NAMALWA (cell line): ENCODE measurements around the gene SPOCK1.

Source experiments
- DNase-seq: peaks from one replicate; pipeline ENCODE4 v3.0.0-alpha.2; 2015; ENCODE audit warnings: low spot score

Gene SPOCK1

DNA sequence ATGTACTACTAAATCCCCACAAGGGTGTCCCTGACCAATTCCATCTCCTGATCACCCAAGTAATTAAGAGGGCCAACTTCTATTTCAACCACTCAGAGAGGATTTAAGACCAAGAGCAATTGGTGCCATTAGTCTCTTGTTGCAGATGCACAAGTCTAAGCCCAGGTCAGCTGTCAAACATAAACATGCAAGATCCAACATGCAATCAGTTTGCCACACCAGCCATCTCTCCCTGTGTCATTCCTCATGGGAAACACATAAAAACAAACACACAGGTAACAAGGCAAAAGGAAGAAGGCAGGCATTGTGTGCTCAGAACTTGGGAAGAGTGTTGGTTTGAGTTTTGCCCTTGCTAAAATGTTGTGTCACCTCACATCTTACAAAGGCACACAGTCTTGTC lies 139.2 kb downstream of the SPOCK1 start:
- no peak for DNase-seq

DNA sequence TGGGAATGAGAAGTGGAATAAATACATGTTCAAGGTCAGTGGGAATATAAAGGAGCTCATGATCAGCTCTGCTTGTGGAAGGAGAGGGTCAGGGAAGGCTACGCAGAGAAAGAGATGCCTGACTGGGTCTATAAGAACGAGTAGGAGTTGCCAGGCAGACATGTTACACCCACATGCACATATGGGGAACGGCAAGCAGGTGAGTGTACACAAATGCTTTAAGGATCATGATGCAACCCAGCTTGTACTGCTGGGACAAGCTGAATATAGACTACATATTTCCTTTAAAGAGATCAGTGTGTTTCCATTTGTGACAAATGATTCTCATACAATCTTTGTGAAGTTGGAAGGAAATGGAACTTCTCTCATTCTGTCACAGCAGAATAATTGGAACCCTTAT lies 141.7 kb downstream of the SPOCK1 start:
- no peak for DNase-seq

DNA sequence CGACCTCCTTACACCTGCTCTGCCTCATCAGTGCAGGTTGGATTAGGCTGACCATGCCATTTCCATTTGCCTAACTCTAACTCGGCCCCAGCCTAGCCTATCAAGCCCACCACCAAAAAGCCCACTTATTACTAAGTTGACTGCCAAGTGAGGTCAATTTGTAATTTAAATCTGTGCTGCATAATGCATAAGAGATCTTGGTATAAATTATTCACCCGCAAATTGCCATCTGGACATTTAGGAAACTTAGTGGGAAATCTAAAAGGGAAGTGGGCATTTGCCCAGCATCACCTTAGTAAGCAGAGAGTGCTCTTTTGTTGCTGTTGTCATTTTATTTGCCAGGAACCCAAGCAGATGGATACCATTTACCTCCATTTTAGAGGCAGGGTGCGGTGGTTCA lies 143.0 kb downstream of the SPOCK1 start:
- DNase-seq, result no peak

DNA sequence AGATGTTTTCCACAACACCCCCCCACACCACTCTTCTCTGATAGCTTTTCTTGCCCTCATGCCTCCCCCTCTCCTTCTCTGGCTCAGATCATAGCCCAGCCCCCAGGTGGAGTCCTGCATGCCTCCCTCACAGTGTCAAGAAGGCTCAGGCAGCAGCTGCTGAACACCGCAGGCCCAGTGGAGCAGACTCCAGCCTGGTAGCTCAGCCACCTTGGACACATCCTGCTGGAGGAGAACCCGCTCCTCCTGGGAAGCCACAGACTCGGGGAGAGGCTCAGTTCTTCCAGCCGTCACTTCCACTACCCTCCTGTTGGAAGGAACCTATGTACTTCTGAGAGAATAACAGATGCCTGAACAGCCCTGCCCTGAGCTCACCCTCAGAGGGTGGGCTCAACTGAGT lies 143.4 kb downstream of the SPOCK1 start:
- DNase-seq, result no peak

DNA sequence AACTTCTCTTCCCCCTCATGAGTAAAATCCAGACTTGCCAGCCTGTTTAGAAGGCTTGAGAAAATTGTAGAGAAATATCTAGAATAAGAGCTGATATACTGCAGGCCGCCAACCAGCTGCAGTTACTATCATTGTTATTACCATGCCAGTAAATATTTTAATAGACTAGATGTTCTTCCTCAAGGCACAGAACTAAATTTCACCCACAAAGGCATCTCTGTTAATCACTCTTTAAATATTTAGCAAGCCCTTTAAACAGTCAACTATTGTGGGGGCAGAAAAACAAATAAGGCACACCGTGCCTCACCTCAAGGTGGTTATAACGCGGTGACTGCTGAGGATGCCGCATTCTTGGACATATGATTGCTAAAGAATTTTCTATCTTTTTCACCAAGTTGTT lies 147.0 kb downstream of the SPOCK1 start:
- no peak for DNase-seq

DNA sequence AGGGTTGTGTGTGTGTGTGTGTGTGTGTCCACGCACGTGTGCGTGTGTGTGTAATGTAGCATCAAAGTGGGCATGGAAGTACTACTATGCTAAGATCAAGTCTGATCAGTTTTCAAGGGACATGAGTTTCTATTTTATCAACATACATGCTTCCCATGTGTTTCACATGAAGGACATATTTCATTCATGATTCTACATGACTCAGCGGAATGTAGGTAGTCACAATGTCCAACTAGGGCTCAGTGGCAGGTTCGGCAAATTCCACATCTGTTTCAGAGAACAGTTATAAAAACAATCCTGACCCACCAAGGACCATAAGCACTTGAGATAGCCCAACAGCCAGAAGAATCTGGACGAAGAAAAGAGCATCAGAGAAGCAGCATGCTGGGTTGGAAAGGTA lies 148.3 kb downstream of the SPOCK1 start:
- DNase-seq, result no peak

DNA sequence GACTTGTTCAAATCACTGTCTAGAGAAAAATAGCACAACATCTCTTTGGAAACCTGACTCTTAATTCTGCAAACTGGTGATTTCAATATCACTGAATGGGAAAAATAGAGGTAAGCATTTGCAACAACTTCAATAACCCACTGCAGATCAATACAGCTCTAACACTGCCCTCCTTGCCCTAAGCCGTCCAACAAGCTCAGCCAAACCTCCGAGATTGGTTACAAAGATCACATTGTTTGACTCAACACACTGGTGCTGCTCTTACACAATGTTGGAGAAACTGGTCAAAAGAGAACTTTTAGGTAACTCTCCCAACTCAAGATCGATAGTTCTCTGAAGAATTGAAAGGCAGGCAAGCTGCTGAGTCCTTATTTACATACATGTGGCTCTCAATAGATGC lies 150.4 kb downstream of the SPOCK1 start:
- DNase-seq, result no peak

DNA sequence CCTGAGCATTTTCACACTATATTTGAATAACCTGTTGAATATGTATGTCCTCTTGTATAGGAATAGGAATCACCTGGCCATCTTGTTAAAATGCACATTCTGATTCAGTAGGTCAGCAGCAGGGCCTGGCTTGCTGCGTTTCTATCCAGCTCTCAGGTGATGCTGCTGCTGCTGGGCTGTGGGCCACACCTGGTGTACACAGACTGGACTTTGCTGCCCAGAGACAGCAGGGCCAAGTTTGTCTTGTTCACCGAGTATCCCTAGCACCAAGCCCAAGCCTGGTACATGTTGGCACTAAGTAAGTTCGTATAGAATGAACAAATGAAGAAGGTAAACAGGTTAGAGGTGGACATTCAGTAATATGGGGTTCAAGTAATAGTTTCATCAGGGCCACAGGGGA lies 151.3 kb downstream of the SPOCK1 start:
- DNase-seq, result no peak

DNA sequence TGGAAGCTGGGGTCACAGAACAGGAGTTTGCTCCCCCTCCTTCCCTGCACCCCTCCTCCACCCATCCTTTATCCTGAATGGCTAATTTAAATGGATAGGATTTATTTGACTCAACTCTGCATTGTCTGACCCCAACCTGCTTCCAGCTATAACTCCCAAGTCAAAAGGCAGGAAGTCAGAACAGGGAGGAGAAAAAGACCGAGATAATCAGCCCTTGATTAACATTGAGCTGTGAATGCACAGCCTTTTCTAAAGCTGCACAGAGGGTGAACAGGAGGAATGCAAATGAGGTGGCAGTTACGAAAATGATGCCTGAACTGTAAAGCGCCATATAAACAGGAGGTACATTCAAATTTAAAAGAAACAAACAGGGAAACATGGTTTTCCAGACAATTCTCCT lies 152.8 kb downstream of the SPOCK1 start:
- no peak for DNase-seq

DNA sequence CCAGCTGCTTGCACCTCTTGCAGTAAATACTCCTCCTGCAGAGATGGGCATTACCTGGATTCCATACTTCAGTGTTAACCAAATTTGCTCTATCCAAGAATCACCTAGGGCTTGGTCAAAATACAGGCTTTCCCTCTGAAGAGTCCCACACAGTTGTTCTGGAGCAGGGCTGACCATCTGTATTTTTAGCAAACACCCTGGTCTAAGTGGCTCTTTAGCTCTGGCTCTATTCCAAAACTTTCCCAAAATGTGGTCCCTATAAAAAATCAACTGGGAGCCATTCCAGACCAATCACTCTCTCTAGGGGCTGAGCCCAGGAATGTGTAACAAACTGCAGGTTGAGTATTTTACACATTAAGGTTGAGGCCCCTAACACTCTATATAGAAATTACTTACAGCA lies 153.7 kb downstream of the SPOCK1 start:
- no peak for DNase-seq

DNA sequence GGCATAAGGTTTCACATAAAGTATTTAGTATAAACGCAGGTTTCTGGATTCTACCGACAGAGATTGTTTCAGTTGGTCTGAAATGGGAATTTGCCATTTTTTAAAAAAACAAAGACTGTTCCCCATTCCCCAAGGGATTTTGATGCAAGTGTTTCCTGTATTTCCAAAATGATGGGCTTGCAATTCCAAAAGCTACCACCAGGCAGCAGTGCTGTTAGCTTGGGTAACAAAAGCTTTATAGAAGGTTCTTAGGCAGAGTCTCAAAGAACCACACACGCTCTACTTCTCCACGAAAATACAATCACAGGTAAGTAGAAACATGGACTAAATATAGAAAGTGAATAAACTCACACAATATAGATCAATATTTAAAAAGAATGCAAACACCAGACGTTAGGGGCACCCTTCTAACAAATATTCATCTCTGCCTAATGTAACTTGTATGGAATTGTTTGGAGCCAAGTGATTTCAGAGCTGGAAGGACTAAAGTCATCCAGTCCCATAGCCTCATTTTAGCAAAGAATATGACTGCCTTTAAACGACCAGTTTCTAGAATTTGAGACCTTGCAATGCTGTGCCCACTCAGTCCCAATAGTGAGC lies 154.3 kb downstream of the SPOCK1 start:
- DNase-seq, result peak; percentile 56

DNA sequence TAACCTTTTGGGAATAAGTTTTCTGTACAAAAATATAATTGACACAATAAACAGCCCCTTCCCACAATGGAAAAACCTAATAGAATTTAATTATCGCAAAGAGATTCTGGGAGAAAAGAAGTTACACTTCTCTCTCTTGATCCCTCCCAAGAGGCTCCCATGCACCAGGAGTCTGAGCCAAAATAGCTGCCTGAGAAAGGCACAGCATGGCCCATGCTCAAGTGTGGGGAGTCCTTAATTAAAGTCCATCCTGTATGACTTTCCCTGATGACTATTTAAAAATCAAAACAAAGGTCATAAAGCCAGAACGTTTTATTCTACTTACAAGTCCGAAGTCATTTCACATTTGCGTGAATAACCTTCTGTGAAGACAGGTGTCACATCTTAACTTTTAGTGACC lies 155.1 kb downstream of the SPOCK1 start:
- DNase-seq, result no peak

DNA sequence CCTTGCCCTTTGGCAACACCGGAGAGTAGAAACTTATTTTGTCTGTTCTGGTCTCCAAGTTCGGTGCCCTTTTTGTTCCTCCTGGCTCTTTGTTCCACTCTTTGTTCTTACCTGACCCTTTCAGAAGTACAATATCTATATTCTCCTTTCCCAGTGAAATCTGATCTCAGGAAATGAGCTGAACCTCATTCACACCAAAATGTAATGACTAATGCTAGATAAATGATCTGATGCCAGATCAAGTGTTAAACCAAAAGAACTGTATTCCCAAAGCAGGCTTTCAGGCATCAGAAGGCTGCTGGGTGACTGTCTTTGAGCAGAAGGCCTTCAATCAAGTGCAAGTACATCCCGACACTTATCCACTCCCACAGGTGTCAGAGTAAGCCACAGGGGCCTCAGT lies 156.4 kb downstream of the SPOCK1 start:
- DNase-seq, result no peak

DNA sequence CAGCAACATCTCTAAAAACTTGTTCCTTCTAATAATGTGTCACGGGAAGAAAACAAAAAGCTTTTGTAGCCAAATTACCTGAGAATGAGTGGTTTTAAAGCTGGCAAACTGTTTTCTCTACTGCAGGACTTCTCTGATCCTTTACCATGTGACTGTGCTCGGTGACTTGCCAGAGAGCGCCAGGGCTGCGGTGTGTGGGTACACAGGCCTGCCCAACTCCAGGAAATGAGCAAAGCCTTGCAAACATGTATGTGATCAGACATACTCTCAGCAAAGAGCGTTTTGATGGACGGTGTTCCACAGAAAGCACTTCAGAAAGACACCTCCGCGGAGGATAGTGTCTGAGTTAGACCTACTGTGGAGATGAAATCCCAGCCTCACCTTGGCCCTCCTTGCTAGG lies 157.3 kb downstream of the SPOCK1 start:
- DNase-seq, result no peak

DNA sequence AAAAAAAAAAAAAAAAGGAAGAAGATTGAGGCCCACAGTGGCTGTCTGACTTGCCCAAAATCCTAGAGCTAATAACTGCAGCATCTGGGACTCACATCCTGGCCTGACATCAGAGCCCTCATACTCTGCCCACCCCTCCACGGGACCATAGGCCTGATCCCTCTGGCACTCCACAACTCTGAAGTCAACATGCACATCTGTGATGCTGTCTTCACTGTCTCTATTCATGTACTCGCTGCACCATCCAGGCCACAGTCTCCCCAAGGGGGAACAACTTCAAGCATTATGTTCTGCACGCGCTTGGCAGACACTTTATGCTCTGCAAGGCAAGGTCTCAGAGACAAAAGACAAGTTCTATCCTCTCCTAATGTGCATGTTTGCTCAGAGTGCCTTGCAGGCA lies 158.2 kb downstream of the SPOCK1 start:
- DNase-seq, result no peak

DNA sequence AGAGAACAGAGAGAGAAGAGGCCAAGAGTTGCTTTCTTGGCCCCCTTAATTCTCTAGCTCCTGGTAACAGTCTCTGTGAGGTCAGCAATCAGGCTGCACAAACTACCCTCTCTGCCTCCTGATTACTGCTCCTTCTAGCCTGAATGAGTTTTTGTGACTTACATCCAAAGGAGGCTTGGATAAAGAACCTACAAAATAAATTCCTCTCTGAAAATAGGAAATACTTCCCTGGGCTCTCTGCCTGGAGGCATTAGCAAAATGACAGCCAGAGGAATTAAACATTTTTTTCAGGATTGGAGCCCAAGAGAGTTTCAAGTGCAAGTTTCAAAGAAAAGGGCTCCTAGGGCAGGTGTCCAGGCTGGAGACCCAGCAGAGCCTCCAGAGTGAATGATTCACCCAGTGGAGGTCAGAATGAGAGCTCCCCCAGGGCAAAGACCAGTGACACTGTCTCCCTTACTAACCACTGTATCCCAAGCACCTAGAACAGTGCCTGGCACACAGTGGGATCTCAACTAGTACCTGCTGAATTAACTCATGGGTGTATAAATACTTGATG lies 162.5 kb downstream of the SPOCK1 start:
- no peak for DNase-seq

DNA sequence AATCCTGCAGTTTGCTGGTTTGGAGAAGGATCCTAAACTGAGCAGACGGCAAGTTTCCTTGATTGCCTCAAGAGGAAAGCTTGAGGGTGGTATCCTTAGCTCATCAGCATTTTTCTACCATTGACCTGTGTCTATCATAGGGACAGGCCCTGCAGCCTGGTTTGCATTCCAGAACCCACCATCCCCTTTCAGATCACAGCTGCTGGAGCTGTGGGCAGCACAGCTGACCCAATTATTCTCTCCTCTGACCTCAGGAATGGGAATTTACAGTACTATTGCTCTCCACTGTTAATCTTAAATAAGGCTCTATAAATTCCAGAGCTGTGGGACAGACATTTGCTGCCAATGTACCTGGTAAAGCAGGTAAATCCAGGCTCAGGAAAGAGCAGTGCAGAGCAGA lies 163.0 kb downstream of the SPOCK1 start:
- no peak for DNase-seq

DNA sequence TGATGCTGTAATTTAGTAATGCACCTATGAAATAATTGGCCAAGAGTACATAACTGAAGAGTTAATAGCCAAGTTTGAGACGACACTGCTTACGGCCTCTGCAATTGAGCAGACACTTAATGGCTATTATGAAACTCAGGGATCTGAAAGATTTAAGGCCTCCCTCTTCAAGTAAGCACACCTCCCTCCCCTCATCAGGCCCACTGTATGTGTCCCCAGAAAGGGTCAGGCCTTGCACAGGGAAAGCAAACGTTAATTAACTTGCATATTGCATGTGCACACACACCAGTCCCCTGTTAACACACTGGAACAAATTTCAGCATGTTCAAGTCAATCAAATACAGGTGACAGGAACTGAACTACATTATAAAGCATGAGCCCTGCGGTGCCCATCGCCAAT lies 163.6 kb downstream of the SPOCK1 start:
- no peak for DNase-seq

DNA sequence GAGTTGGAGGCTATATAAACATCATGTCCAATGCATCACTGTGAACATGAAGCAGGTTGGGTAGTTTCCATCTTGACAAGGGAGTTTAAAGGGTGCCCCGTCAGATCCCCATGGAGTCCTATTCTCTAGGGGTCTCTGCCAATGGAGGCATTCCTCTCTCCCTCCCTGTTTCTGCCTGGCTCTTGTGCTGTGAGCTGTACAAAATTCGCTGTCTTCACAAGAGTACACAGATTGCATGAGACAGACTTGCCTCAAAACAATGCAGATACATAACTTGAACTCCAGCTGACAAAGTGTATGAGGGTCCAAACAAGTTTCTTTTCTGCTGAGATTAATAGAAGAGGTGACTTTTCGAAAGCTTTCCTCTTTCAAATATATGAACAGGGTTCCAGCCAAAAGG lies 165.2 kb downstream of the SPOCK1 start:
- DNase-seq, result no peak

DNA sequence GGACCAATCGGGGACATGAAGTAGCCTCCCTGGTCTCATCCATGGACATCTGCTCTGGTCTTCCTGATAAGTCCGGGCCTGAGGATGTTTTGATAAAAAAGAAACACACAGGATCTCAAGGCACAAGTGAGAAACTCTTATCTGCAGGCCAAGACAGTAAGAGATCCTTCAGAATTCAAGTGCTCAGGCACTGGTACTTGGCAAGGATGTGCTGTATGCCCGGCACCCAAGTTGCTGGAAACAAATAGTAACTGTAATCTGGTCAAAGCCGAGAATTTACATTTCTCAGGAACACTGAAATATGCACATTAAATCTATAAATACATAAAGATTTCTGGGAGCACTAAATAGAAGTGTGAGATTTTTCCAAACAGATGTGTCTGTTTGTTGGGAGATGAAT lies 165.7 kb downstream of the SPOCK1 start:
- no peak for DNase-seq

DNA sequence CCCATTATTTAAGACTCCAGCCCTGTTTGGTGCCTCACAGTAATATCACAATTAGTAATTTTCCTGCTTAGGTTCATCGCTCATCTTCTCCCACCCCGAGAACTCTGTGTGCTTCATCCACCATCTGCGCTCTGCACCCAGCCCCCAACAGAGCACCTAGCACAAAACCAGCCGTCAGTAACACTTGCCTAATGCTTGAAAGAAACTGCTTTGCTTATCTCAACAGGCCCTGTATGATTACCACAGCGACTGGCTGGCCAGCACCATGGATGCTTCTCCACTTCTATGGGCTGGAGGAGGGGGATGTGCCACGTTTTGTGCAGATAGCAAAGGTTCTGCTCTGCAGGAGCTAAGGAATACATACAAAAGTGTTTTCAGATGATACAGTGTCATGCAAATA lies 166.8 kb downstream of the SPOCK1 start:
- DNase-seq, result no peak

DNA sequence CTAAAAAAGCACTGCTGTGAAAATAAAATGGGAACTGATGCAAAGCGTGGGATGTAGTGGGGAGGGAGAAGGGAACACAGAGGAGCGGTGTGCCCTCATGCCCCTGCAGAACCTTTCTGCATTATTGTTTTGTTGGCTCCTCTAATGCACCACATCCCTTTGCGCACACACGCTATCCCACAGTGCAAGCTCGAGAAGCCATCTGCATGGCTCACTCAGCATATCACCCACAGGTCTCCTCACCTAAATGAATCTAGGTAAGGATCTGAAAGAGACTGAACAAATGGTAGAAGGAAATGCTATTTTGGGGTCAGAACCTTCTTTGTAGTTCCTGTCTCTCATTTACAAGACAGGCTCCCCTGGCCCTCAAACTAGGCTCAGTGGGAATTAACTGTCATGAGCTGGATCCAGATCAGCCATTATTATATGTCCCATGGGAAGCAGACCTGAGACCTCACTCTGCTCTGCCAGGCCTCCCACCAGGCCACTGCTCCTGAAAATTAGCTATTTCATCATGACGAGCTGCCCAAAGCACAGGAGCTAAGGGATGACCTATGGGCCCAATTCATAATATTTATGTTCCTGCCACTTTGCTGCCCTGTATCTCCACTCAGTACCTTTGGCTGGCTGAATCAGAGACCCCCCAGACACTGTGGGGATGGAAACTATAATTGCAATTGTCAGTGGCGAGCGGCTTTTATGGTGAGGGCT lies 169.4 kb downstream of the SPOCK1 start:
- DNase-seq, result no peak

DNA sequence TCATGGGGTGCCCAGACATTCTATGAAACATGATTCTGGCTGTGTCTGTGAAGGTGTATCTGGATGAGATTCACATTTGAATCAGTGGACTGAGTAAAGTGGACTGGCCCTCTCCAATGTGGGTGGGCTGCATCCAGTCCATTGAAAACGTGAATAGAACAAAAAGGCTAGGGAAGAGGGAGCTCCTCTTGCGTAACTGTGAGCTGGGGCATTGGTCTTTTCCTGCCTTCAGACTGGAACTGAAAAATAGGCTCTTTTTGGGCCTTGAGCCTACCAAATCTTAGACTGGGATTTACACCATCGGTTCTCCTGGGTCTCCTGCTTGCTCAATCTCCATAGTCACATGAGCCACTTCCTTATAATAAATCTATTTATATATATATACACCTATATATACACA lies 170.1 kb downstream of the SPOCK1 start:
- DNase-seq, result no peak

DNA sequence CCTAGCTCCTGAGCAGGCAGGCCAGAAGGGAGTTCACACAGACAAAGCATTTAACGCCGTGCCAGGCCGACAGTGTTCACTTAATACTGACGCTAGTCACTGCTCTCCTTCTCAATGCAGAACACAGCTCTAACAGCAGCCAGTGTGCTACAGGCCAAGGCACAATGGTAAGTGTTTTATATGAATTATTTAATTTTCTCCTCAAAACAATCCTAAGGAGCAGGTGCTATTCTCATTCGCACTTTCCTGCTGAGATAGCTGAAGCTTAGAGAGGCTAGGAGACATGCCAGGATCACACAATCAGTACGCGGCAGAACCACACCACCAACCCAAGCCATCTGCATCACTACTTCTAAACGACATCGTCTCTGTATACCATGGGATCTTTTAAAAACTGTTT lies 170.7 kb downstream of the SPOCK1 start:
- DNase-seq, result no peak
